ENCODE measurements around the gene NID2. TPM values are rescaled to one million over a fixed set of nuclear protein-coding genes. Genes with fewer than 3 reads are reported as not detected.

The NID2 gene
- total RNA-seq, 8 experiments from 2014 or later: 0.63 to 91.1 (median 1.6) TPM

GRCh38 chr14:52012635-52013034, 56.2 kb downstream of the NID2 start:
- ATAC-seq (replicated peaks in 6 of 8): no peak
- WGBS, 10 experiments: 0 to 100% (median 68%) methylated on average over 1 to 4 of the region's 4 CpGs; no CpG with 5 or more reads in 2 of the 10 experiments
- in situ Hi-C loops (cut with MboI; ENCODE audit: low pct_unique_long_range_greater_than_20kb in 2 of 9, low sequenced_read_pairs in 9 of 9, unreplicated experiment in 9 of 9): loop anchor here in 1 of 9 experiments (25.0 kb wide), 1 partner anchor 125 kb away; no protein-coding TSS in a partner anchor
- Histone ChIP-seq H3K27ac (no peak overlapping the region), H3K4me3 (no peak overlapping the region), H3K4me1 (replicated peaks in 1 of 2) (no peaks in the 10 kb centered on the region)

GRCh38 chr14:52011523-52011922, 57.3 kb downstream of the NID2 start:
- 80 to 100% (median 94%) methylated on average over 1 to 8 of the region's 9 CpGs; no CpG with 5 or more reads in 2 of the 10 experiments for WGBS, 10 experiments
- no peak overlapping the region for H3K4me3 ChIP-seq
- no peak overlapping the region for H3K27ac ChIP-seq
- H3K4me1 ChIP-seq (replicated peaks in 1 of 2): no peaks in the 10 kb centered on the region
- in situ Hi-C loops (cut with MboI; ENCODE audit: low pct_unique_long_range_greater_than_20kb in 2 of 9, low sequenced_read_pairs in 9 of 9, unreplicated experiment in 9 of 9): loop anchor here in 1 of 9 experiments (25.0 kb wide), 1 partner anchor 126 kb away; no protein-coding TSS in a partner anchor
- ATAC-seq (replicated peaks in 6 of 8): no peak

- in situ Hi-C loops (cut with MboI; ENCODE audit: low pct_unique_long_range_greater_than_20kb in 2 of 9, low sequenced_read_pairs in 9 of 9, unreplicated experiment in 9 of 9): loop anchor here in 1 of 9 experiments (25.0 kb wide), 1 partner anchor 127 kb away; no protein-coding TSS in a partner anchor
- H3K4me3 ChIP-seq: no peak overlapping the region
- H3K4me1 ChIP-seq (replicated peaks in 1 of 2): no peaks in the 10 kb centered on the region
- WGBS, 10 experiments: 80 to 100% (median 100%) methylated on average over 1 to 3 of the region's 3 CpGs; no CpG with 5 or more reads in 4 of the 10 experiments
- no peak overlapping the region for H3K27ac ChIP-seq
- ATAC-seq (replicated peaks in 6 of 8): no peak
These were observed 58.6 kb downstream of the NID2 start for GRCh38 chr14:52010173-52010693.

DNA sequence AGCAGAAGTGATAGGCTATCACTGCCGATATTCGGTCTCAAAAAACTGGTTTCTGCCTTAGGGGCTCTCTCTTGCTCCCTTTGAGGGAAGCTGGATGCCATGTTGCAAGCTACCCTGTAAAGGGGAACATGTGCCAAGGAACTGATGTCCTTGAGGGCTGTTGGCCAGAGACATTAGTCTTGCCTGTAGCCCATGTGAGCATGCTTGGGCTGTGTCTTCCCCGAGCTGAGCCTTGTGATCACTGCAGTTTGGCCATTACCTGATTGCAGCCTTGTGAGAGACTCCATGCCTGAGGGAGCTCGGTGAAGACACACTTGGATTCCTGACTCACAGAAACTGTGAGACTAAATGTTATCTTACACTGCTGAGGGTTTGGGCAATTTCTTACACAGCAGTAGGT, 60.7 kb downstream of the NID2 start:
- H3K4me1 ChIP-seq (replicated peaks in 1 of 2): no peaks in the 10 kb centered on the region
- WGBS, 10 experiments: 70 to 100% (median 92%) methylated on average over 1 to 3 of the region's 4 CpGs; no CpG with 5 or more reads in 6 of the 10 experiments
- H3K4me3 ChIP-seq: no peak overlapping the region
- H3K27ac ChIP-seq: no peak overlapping the region
- in situ Hi-C loops (cut with MboI; ENCODE audit: low pct_unique_long_range_greater_than_20kb in 2 of 9, low sequenced_read_pairs in 9 of 9, unreplicated experiment in 9 of 9): loop anchor here in 1 of 9 experiments (25.0 kb wide), 1 partner anchor 129 kb away; no protein-coding TSS in a partner anchor
- ATAC-seq (replicated peaks in 6 of 8): no peak

- no peaks in the 10 kb centered on the region for H3K4me1 ChIP-seq (replicated peaks in 1 of 2)
- no peak overlapping the region for H3K27ac ChIP-seq
- in situ Hi-C loops (cut with MboI; ENCODE audit: low pct_unique_long_range_greater_than_20kb in 2 of 9, low sequenced_read_pairs in 9 of 9, unreplicated experiment in 9 of 9): loop anchor here in 1 of 9 experiments (25.0 kb wide), 1 partner anchor 130 kb away; no protein-coding TSS in a partner anchor
- WGBS, 10 experiments: 86 to 100% (median 100%) methylated on average over 1 of the region's 1 CpG; no CpG with 5 or more reads in 1 of the 10 experiments
- no peak for ATAC-seq (replicated peaks in 6 of 8)
- H3K4me3 ChIP-seq: no peak overlapping the region
These were observed 61.2 kb downstream of the NID2 start for GRCh38 chr14:52007637-52008036.

GRCh38 chr14:52007211-52007610, 61.6 kb downstream of the NID2 start:
- ATAC-seq (replicated peaks in 6 of 8): no peak
- 29 to 100% (median 100%) methylated on average over 1 of the region's 1 CpG; no CpG with 5 or more reads in 3 of the 10 experiments for WGBS, 10 experiments
- Histone ChIP-seq H3K4me3 (no peak overlapping the region), H3K4me1 (replicated peaks in 1 of 2) (no peaks in the 10 kb centered on the region), H3K27ac (no peak overlapping the region)
- in situ Hi-C loops (cut with MboI; ENCODE audit: low pct_unique_long_range_greater_than_20kb in 2 of 9, low sequenced_read_pairs in 9 of 9, unreplicated experiment in 9 of 9): loop anchor here in 1 of 9 experiments (25.0 kb wide), 1 partner anchor 130 kb away; no protein-coding TSS in a partner anchor

DNA sequence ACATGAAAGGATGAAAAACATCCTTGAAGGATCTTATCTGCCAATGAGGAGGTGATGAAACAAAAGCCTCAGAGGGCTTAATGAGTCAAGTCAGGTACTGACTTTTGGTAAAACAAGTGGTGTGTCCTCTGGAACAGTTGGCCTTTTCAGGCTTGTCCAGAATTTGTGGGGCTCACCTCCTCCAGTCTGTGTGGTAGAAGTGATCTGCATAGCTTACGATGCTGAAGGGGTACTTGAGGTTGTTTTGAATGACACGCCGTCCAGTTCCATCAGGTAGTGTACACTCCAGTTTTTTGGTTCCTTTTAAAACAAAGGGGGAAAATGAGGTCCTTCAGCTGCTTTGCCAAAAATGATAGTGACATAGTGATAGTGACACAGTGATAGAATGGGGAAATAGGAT, 62.5 kb downstream of the NID2 start:
- 76 to 100% (median 100%) methylated on average over 1 to 3 of the region's 3 CpGs; no CpG with 5 or more reads in 3 of the 10 experiments for WGBS, 10 experiments
- Histone ChIP-seq H3K27ac (no peak overlapping the region), H3K4me3 (no peak overlapping the region), H3K4me1 (replicated peaks in 1 of 2) (no peaks in the 10 kb centered on the region)
- in situ Hi-C loops (cut with MboI; ENCODE audit: low pct_unique_long_range_greater_than_20kb in 2 of 9, low sequenced_read_pairs in 9 of 9, unreplicated experiment in 9 of 9): loop anchor here in 1 of 9 experiments (25.0 kb wide), 1 partner anchor 131 kb away; no protein-coding TSS in a partner anchor
- no peak for ATAC-seq (replicated peaks in 6 of 8)

DNA sequence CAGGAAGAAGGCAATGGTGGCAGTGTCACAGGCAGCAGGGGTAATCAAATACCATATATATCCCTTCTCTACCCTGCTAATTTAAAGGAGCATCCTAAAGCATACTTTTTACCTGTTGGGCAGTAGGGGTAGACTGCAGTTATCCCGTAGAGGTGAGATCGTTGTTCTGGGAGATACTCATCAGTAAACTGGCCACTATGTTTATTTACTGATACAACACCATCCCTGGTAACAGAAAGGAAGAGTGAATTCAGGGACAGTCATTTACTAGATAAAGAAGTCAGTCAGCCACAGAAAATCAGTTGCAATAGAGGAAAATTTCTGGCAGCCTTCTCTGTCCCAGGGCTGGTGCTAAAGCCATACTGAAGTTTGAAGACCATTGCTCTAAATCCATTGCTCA, 63.2 kb downstream of the NID2 start:
- Histone ChIP-seq H3K27ac (no peak overlapping the region), H3K4me3 (no peak overlapping the region), H3K4me1 (replicated peaks in 1 of 2) (no peaks in the 10 kb centered on the region)
- ATAC-seq (replicated peaks in 6 of 8): no peak
- WGBS, 10 experiments: 60 to 100% (median 90%) methylated on average over 1 to 2 of the region's 2 CpGs; no CpG with 5 or more reads in 6 of the 10 experiments
- in situ Hi-C loops (cut with MboI; ENCODE audit: low pct_unique_long_range_greater_than_20kb in 2 of 9, low sequenced_read_pairs in 9 of 9, unreplicated experiment in 9 of 9): loop anchor here in 1 of 9 experiments (25.0 kb wide), 1 partner anchor 132 kb away; no protein-coding TSS in a partner anchor

- H3K4me3 ChIP-seq: no peak overlapping the region
- no peak overlapping the region for H3K27ac ChIP-seq
- H3K4me1 ChIP-seq (replicated peaks in 1 of 2): no peaks in the 10 kb centered on the region
- WGBS, 10 experiments: 73 to 100% (median 97%) methylated on average over 1 to 3 of the region's 3 CpGs
- no peak for ATAC-seq (replicated peaks in 6 of 8)
- in situ Hi-C loops (cut with MboI; ENCODE audit: low pct_unique_long_range_greater_than_20kb in 2 of 9, low sequenced_read_pairs in 9 of 9, unreplicated experiment in 9 of 9): loop anchor here in 1 of 9 experiments (25.0 kb wide), 1 partner anchor 134 kb away; no protein-coding TSS in a partner anchor
These were observed 65.5 kb downstream of the NID2 start for GRCh38 chr14:52003324-52003723.

GRCh38 chr14:52002542-52002941, 66.3 kb downstream of the NID2 start:
- ATAC-seq (replicated peaks in 6 of 8): no peak
- H3K4me3 ChIP-seq: no peak overlapping the region
- H3K4me1 ChIP-seq (replicated peaks in 1 of 2): no peaks in the 10 kb centered on the region
- H3K27ac ChIP-seq: no peak overlapping the region
- in situ Hi-C loops (cut with MboI; ENCODE audit: low pct_unique_long_range_greater_than_20kb in 2 of 9, low sequenced_read_pairs in 9 of 9, unreplicated experiment in 9 of 9): loop anchor here in 1 of 9 experiments (25.0 kb wide), 1 partner anchor 135 kb away; no protein-coding TSS in a partner anchor
- WGBS, 10 experiments: 40 to 100% (median 86%) methylated on average over 1 to 4 of the region's 4 CpGs; no CpG with 5 or more reads in 1 of the 10 experiments

DNA sequence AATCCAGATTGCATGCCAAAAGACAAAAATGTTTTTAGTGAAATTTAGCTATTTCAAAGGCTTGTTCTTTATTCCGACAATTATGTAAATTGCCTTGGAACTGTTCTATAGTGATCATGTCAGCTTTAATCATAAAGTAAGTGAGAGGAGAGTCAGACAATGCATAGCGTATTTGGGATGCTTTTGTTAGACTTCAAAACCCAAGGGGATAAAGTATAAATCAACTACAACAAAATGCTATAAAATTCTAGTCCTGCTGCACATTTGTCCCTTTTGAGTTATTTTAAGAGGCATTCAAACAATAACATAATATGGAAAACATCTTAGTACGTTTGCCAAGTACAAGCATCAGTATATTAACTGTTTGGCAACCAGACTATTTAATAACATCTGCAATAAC, 68.2 kb downstream of the NID2 start:
- in situ Hi-C loops (cut with MboI; ENCODE audit: low pct_unique_long_range_greater_than_20kb in 2 of 9, low sequenced_read_pairs in 9 of 9, unreplicated experiment in 9 of 9): loop anchor here in 1 of 9 experiments (25.0 kb wide), 1 partner anchor 137 kb away; no protein-coding TSS in a partner anchor
- no peak for ATAC-seq (replicated peaks in 6 of 8)
- no peak overlapping the region for H3K27ac ChIP-seq
- WGBS, 10 experiments: 63 to 100% (median 93%) methylated on average over 2 to 3 of the region's 3 CpGs
- H3K4me3 ChIP-seq: no peak overlapping the region
- H3K4me1 ChIP-seq (replicated peaks in 1 of 2): no peaks in the 10 kb centered on the region

GRCh38 chr14:52000019-52000582, 68.8 kb downstream of the NID2 start:
- no peak for ATAC-seq (replicated peaks in 6 of 8)
- Histone ChIP-seq H3K4me3 (no peak overlapping the region), H3K4me1 (replicated peaks in 1 of 2) (no peaks in the 10 kb centered on the region), H3K27ac (no peak overlapping the region)
- in situ Hi-C loops (cut with MboI; ENCODE audit: low pct_unique_long_range_greater_than_20kb in 2 of 9, low sequenced_read_pairs in 9 of 9, unreplicated experiment in 9 of 9): loop anchor here in 1 of 9 experiments (25.0 kb wide), 1 partner anchor 137 kb away; no protein-coding TSS in a partner anchor
- 7 to 100% (median 88%) methylated on average over 1 to 3 of the region's 3 CpGs; no CpG with 5 or more reads in 2 of the 10 experiments for WGBS, 10 experiments

GRCh38 chr14:51999084-51999483, 69.8 kb downstream of the NID2 start:
- in situ Hi-C loops (cut with MboI; ENCODE audit: low pct_unique_long_range_greater_than_20kb in 2 of 9, low sequenced_read_pairs in 9 of 9, unreplicated experiment in 9 of 9): loop anchor here in 5 of 9 experiments (25.0 kb wide), 1 partner anchor 712 kb away; no protein-coding TSS in a partner anchor
- Histone ChIP-seq H3K4me1 (replicated peaks in 1 of 2) (no peaks in the 10 kb centered on the region), H3K4me3 (no peak overlapping the region), H3K27ac (no peak overlapping the region)
- no peak for ATAC-seq (replicated peaks in 6 of 8)
- 0 to 100% (median 37%) methylated on average over 1 to 2 of the region's 2 CpGs; no CpG with 5 or more reads in 2 of the 10 experiments for WGBS, 10 experiments
